Natural killer cell (primary cell): ENCODE measurements around the gene GRK7. TPM values are rescaled to one million over a fixed set of nuclear protein-coding genes. Genes with fewer than 3 reads are reported as not detected.
"Not testable (repeated sequence)": the region's sequence is repeated elsewhere in the genome, so short reads cannot be mapped to it uniquely, and the experiment has no call there.

Experiments
- ATAC-seq, 3 donors: fragments of 150-1000 bp in 2 of 3; fragments of 200-7000 bp in 1 of 3; cut with Tn5 transposase; 1 replicate in 1 of 3; 2 replicates in 2 of 3; pipeline ENCODE4 v1.10.0; 2021; ENCODE audit warnings: mild to moderate bottlenecking in 2 of 3, moderate library complexity in 2 of 3
- DNase-seq, 2 donors: peaks; one replicate each; pipeline versions ENCODE4 v3.0.0 to v3.0.0-alpha.2; 2013 to 2021; ENCODE audit warnings: mixed read lengths in 1 of 2
- H3K27ac ChIP-seq: one replicate; pipeline ENCODE4 v1.5.1; 2013; ENCODE audit warnings: mild to moderate bottlenecking, low read length
- H3K27me3 ChIP-seq: one replicate; pipeline ENCODE4 v1.6.1; 2013; ENCODE audit warnings: low read length; ENCODE audit not compliant: control insufficient read depth, insufficient read depth
- H3K36me3 ChIP-seq: one replicate; pipeline ENCODE4 v1.6.1; 2013; ENCODE audit warnings: low read length; ENCODE audit not compliant: control insufficient read depth, insufficient read depth
- H3K4me1 ChIP-seq: one replicate; pipeline ENCODE4 v1.6.1; 2013; ENCODE audit warnings: low read length; ENCODE audit not compliant: control insufficient read depth, insufficient read depth
- H3K4me3 ChIP-seq: one replicate; pipeline ENCODE4 v1.5.1; 2013; ENCODE audit warnings: low read length
- H3K9me3 ChIP-seq: one replicate; pipeline ENCODE4 v1.6.1; 2013; ENCODE audit warnings: low read length; ENCODE audit not compliant: control insufficient read depth, insufficient read depth
- H3K27ac Mint-ChIP-seq, 2 donors: one replicate each; pipeline ENCODE4 v1.8.0; 2022; ENCODE audit warnings: mild to moderate bottlenecking in 2 of 2, mixed read lengths in 2 of 2, moderate library complexity in 1 of 2
- H3K27me3 Mint-ChIP-seq, 2 donors: one replicate each; pipeline ENCODE4 v1.8.0; 2022; ENCODE audit warnings: low read depth in 2 of 2, mixed read lengths in 2 of 2
- H3K36me3 Mint-ChIP-seq: one replicate; pipeline ENCODE4 v1.8.0; 2022; ENCODE audit warnings: mixed read lengths
- H3K4me1 Mint-ChIP-seq, 2 donors: one replicate each; pipeline ENCODE4 v1.8.0; 2022; ENCODE audit warnings: mixed read lengths in 2 of 2
- H3K4me3 Mint-ChIP-seq: one replicate; pipeline ENCODE4 v1.8.0; 2022; ENCODE audit warnings: mild to moderate bottlenecking, moderate library complexity, mixed read lengths
- H3K9me3 Mint-ChIP-seq, 2 donors: one replicate each; pipeline ENCODE4 v1.8.0; 2022; ENCODE audit warnings: mixed read lengths in 2 of 2
- CTCF ChIP-seq: fragments of 200-600 bp; IDR thresholded peaks from one replicate; pipeline ENCODE4 v1.8.0; 2022; ENCODE audit warnings: antibody characterized with exemption
- WGBS: methylation state at CpG from one replicate; pipeline ENCODE4 v1.1.7; 2013; ENCODE audit warnings: missing lambda C conversion rate; ENCODE audit not compliant: insufficient coverage; 5-methylcytosine and 5-hydroxymethylcytosine counted together
- intact Hi-C: fragments of 100-400 bp; cut with micrococcal nuclease; formaldehyde crosslinking; loops from one replicate; pipeline ENCODE4 v1.14.2; 2022
- total RNA-seq, 4 donors: library from RNA; stranded (reverse); fragments of 120-200 nt in 1 of 4; gene quantifications; one replicate each; pipeline versions ENCODE4 v1.2.3 to v1.2.4, GENCODE V29; 2013 to 2022

Gene GRK7
- total RNA-seq, 3 donors from 2014 or later (not counting 1 experiment from before 2014, with no cell fraction given), result 0.14 to 0.16 (median 0.15) TPM

GRCh38 chr3:141788149-141788548 is 24.9 kb downstream of the GRK7 start:
- Mint-ChIP-seq H3K27me3 (no peaks in the 10 kb centered on the region), H3K36me3 (no peaks in the 10 kb centered on the region), H3K27ac (no peak overlapping the region), H3K9me3 (no peaks in the 10 kb centered on the region), H3K4me1 (peaks cover 0 to 4% of the 10 kb centered on the region in 2 donors), H3K4me3 (no peak overlapping the region)
- Histone ChIP-seq H3K9me3 (no peaks in the 10 kb centered on the region), H3K27ac (no peak overlapping the region), H3K36me3 (no peaks in the 10 kb centered on the region), H3K27me3 (no peaks in the 10 kb centered on the region), H3K4me1 (no peaks in the 10 kb centered on the region), H3K4me3 (no peak overlapping the region)
- DNase-seq (no peak), ATAC-seq (no peak)
- WGBS, result 83% methylated on average over 4 of the region's 4 CpGs
- intact Hi-C loops, result no loop called here
- no peak for TF ChIP-seq CTCF

GRCh38 chr3:141788750-141789149 is 25.5 kb downstream of the GRK7 start:
- H3K4me3 Mint-ChIP-seq, intact Hi-C loops, H3K27ac ChIP-seq, H3K9me3 ChIP-seq, H3K9me3 Mint-ChIP-seq, H3K36me3 ChIP-seq, H3K27me3 ChIP-seq, H3K27ac Mint-ChIP-seq, H3K27me3 Mint-ChIP-seq, H3K4me3 ChIP-seq, H3K4me1 ChIP-seq, H3K36me3 Mint-ChIP-seq, ATAC-seq, H3K4me1 Mint-ChIP-seq, DNase-seq: not testable (repeated sequence)
- WGBS, result 93% methylated on average over 4 of the region's 5 CpGs

GRCh38 chr3:141789281-141789680 is 26.1 kb downstream of the GRK7 start:
- Mint-ChIP-seq H3K4me3 (no peak overlapping the region), H3K36me3 (no peaks in the 10 kb centered on the region), H3K27me3 (no peaks in the 10 kb centered on the region), H3K27ac (no peak overlapping the region), H3K9me3 (no peaks in the 10 kb centered on the region), H3K4me1 (peaks cover 4% of the 10 kb centered on the region in 2 donors)
- no peak overlapping the region for H3K4me3 ChIP-seq
- no peak for TF ChIP-seq CTCF
- H3K4me1 ChIP-seq, result peaks cover 2% of the 10 kb centered on the region
- ATAC-seq (no peak), DNase-seq (no peak)
- 91% methylated on average over 7 of the region's 7 CpGs for WGBS
- intact Hi-C loops, result no loop called here
- no peaks in the 10 kb centered on the region for H3K9me3 ChIP-seq
- H3K36me3 ChIP-seq, result no peaks in the 10 kb centered on the region
- no peaks in the 10 kb centered on the region for H3K27me3 ChIP-seq
- no peak overlapping the region for H3K27ac ChIP-seq

- H3K4me3 Mint-ChIP-seq, result no peak overlapping the region
- 98% methylated on average over 4 of the region's 4 CpGs for WGBS
- ATAC-seq, result no peak
Measured at GRCh38 chr3:141790171-141790570, 27.0 kb downstream of the GRK7 start.

More at GRCh38 chr3:141790171-141790570, 27.0 kb downstream of the GRK7 start:
- peaks cover 13% of the 10 kb centered on the region in 2 donors for H3K4me1 Mint-ChIP-seq
- H3K27me3 Mint-ChIP-seq, result no peaks in the 10 kb centered on the region
- H3K36me3 Mint-ChIP-seq, result no peaks in the 10 kb centered on the region
- no peaks in the 10 kb centered on the region for H3K27me3 ChIP-seq
- no peaks in the 10 kb centered on the region for H3K36me3 ChIP-seq
- no peak for DNase-seq
- no peak for TF ChIP-seq CTCF
- no peak overlapping the region for H3K27ac Mint-ChIP-seq
- no peak overlapping the region for H3K27ac ChIP-seq
- no peaks in the 10 kb centered on the region for H3K9me3 ChIP-seq
- H3K4me1 ChIP-seq, result peaks cover 9% of the 10 kb centered on the region
- intact Hi-C loops, result no loop called here
- H3K9me3 Mint-ChIP-seq, result no peaks in the 10 kb centered on the region
- no peak overlapping the region for H3K4me3 ChIP-seq
